GM18861 (cell line): ENCODE results near the gene FIGN.

ENCODE experiments used
- ATAC-seq: cut with Tn5 transposase; IDR thresholded peaks from one replicate; pipeline ENCODE4 v1.9.1; 2021; ENCODE audit not compliant: unreplicated experiment

The FIGN gene

DNA sequence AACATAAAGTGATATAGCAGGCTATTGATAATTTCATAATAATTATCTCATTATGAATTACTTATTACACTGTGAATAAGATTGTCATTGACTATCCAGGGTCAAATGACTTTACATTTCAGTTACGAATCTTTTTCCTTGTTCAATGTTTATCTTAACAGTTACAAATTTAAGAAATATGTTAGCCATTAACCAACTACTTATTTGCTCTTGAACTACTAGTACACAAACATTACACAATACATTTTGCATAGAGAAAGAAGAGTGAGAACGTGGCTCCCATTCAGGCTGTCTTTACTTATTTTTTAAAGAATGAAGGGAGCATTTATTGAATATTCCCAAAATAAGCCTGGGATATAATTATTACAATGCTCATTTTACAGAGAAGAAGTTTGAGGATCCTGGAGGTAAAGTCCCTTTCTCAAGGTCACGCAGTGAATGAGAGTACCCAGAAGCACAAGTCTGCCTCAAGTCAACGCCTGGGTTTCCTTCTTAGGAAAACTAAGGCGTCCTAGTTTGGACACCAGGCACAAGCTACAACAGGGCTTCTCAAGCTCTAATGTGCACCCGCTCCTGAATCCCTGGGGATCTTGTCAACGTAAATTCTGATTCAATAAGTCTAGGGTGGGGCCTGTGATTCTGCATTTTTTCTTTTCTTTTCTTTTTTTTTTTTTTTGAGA lies 164.2 kb downstream of the FIGN start:
- ATAC-seq, result no peak

DNA sequence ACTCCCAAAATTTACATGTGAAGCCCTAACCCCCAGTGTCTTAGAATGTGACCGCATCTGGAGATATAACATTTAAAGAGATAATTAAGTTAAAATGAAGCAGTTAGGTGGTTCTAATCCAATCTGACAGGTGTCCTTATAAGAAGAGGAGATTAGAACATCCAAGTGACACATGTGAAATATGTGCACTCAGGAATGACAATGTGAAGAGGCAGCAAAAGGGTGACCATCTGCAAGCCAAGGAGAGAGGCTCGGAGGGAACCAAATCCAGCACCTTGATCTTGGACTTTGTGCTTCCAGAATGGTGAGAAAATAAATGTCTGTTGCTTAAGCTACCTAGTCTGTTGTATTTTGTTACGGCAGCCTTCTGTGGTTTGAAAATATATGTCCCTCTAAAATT lies 165.4 kb downstream of the FIGN start:
- ATAC-seq, result no peak

DNA sequence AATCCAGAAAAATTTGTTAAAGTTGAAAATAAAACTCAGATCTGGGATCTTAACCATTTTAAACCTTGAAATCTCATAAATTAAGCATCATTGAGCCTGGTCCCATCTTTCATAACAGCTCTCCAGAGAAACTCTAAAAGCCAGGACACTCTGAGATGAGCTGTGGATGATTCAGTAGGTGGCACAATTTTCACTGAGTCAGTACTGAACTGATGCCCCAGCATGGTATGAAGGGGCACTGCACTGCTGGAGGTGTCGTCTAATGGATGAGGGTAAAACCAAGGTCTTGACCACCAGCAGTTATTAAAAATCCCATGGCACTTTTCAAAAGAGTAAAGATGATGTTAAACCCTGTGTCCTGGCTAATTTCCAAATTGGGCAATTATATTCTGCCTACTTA lies 170.6 kb downstream of the FIGN start:
- no peak for ATAC-seq

DNA sequence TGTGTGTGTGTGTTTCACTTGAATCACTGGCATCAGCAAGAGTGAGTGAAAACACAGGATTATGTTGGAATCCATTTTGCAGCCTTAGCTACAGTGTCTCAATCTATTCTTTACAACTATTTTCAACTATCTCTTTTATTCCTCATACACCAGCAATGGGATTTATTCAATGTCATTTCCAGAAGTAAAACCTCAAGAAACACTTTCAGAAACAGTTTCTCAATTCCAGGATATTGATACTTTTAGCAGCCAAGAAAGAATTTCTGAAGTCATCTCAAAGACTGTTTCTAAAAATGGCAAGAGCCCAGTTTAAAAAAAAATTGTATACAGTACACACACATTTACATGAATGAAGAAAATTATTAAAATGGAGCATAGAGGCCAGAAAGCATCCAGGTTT lies 171.6 kb downstream of the FIGN start:
- ATAC-seq, result no peak

DNA sequence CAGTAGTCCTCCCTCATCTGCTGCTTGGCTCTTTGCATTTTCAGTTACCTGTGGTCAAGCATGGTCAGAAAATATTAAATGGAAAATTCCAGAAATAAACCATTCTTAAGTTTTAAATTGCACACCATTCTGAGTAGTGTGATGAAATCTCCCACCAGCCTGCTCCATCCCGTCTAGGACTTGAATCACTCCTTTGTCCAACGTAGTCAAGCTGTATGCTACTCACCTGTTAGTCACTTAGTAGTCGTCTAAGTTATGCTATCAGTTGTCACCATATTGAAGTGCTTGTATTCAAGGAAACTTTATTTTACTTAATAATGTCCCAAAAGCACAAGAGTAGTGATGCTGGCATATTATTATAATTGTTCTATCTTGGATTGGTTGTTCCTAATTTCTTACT lies 172.5 kb downstream of the FIGN start:
- ATAC-seq, result no peak

DNA sequence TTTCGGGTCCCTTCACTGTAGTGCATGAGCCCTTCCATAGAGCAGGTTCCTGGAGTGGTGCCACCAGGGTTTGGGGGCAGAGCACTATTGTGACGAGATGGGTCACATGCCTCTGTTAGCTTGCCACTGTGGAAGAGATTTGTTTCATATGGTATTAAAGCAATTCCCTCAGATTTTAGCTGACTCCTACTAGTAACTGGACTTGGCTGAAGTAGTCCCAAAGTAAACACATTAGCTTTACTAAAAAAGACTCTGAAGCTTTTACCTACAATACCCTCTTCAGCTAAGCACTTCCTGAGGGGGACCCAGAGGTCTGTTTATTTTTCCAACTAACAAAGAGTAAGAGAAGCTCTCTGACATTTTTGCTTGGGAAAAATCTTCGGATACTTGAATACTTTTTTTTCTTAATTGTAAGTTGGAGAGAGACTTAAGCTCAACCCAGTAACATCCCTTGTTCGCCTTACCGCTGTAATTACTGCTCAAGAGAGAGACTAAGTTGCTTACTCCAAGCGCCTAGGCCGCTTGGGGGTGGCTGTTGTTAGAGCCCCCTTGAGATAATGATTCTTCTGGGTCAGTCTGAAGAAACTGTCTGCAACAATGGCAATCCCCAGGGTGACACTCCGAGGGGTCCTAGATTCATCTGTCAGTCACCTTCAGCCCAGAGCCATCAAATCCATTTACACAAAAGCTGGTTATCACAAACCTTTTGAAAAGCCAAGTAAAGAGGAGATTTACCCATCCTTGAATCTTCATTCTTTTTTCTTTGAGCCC lies 177.4 kb downstream of the FIGN start:
- no peak for ATAC-seq

DNA sequence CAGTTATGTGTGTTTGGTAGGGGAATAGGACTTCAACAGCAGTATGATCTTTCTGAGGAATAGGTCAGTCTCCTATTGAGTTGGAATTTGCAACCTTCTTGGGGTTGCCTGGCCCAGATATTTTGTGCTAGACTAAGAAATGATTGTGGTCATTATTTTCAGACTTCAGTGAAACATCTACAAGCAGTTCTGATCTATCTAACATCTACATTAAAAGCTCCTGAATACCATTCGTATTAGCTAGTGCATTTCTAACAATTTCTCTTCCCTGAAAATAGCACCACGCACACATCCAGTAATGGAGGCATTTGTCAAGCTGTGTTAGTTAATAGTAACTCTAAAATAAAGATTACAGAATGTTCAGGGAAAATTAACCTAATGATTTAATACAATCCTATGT lies 179.3 kb downstream of the FIGN start:
- no peak for ATAC-seq

DNA sequence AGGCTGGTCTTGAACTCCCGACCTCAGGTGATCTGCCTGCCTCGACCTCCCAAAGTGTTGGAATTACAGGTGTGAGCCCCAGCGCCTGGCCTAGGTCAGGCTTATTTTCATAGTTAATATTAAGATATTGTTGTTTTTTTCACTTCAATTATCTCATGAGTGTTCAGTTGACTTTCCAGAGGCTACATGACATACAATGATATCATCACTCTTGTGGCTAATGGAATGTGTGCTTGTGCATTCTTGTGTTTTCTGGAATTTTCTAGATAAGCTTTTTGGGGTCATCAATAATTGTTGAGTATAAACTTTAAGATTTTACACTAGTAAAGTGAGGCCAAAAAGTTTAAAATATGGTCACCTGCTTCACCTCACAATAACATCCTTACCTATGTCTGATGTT lies 180.9 kb downstream of the FIGN start:
- ATAC-seq, result no peak

DNA sequence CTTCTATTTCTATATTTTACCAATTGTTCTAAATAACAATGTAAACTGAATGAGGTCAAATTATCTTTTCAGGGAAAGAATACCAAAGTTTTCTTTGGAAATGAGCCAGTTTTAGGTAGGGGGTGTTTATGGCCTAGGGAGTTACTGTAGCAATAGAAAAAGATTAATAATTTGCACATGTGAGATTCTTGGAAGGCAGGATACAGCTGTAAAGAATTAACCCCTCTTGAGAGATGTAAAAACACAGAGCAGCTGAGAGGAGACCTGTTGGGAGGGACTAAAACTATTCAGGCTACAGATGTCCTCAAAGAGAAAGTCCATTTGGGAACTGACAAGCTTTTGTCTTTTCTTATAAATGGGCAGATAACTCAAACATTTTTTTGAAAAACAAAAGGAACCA lies 182.2 kb downstream of the FIGN start:
- no peak for ATAC-seq

DNA sequence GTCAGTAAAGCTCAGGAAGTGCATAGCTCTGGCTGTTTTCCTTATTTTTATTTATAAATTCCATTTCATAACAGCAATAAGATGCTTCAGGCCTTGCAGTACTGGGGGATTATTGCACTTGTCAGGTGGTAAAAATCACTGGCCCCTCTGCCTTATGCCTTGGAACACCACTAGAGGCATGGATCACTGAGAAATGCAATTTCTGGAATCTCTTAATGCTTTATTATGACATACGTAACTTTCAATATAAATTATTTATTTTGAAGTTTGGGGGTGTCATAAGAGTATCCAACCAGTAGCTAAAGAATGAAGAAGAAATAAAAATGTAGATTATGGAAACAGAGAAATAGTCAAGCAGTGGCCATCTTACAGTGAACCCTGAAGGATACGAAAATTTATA lies 183.1 kb downstream of the FIGN start:
- no peak for ATAC-seq

DNA sequence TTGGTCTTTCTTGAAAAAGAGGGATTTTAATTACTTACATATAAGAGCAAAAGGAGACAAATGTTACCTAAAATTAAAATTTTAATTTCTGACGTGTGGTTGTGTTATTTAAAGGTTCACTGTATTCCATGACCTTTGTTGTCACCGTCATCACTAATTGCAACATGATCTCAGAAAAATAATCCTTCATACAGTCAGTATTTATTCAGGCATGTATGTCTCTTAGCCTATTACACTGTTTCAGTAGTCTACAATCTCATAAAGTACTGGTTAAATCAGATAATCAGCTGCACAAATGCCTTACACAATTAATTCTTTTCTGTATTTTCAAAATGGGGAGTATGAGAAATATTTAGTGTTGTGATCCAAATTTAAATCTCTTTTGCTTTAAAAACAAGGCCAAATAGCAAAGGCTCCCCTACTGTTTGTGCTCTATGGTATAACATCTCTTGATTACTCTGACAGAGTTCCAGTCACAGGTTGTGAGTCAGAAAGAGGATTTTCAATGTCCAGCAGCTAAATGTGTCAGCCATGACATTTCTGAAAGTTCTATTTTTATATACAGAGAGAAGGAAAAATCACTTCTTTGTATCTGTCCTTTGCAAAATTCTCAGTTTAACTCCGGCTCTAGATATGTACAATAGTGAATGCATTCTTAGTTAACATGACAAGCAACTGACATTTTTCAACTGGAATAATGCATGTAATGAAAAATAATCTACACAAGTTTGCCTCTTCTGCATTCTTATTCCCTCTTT lies 184.0 kb downstream of the FIGN start:
- ATAC-seq, result no peak

DNA sequence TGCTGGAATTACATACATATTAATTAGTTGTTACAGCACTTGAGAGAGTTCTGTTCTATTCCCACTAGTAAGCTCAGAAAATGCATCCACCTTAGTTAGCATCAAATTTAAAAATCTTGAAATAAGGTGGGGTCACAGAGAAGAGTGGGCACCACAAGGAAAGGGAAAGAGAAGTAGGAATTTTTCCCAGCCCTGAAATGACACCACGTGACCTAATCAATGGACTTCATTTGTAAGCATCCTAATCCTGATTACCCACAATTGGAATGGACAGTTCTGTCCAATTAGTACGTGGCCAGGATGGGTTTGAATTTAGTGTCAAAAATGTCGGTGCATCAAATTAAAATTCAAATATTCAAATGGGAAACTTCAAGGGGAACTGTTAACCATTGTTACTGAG lies 186.8 kb downstream of the FIGN start:
- ATAC-seq, result no peak
